HepG2 (cell line): ENCODE results near the gene AGER. TPM values are rescaled to one million over a fixed set of nuclear protein-coding genes. Genes with fewer than 3 reads are reported as not detected.
A peak's percentile ranks its signal among the peaks of the same experiment; 100 is the strongest.

Experiments
- ATAC-seq: fragments of 200-7000 bp; cut with Tn5 transposase; 3 replicates; pipeline ENCODE4 v1.9.1; 2020; ENCODE audit warnings: mild to moderate bottlenecking, moderate library complexity
- BruUV-seq: library from RNA; stranded (reverse); fragments of 400-500 nt; replicated peaks from 2 replicates; lab custom pipeline; 2021; lab: Mats Ljungman, UMichigan
- CTCF ChIA-PET: fragments of 300-600 bp; formaldehyde crosslinking; extraction: SDS; loops from one replicate; lab custom pipeline; 2021; ENCODE audit warnings: low total read pairs, inconsistent platforms, low intra/inter-chr PET ratio; lab: Yijun Ruan, JAX
- POLR2A ChIA-PET: fragments of 350-600 bp; sonication (Branson Sonifier 250); formaldehyde crosslinking; loops from one replicate; lab custom pipeline; 2020; ENCODE audit warnings: antibody characterized with exemption, inconsistent platforms; lab: Yijun Ruan, JAX
- DNase-seq: peaks from one replicate; pipeline ENCODE4 v3.0.0-alpha.2; 2015; ENCODE audit warnings: low spot score
- FAIRE-seq: peaks from 3 replicates; lab custom pipeline; 2011; peaks lifted over from hg19 to GRCh38; lab: Jason Lieb, UNC
- H2AFZ ChIP-seq: one replicate; pipeline ENCODE4 v1.6.1; 2011; ENCODE audit warnings: low read length, inconsistent platforms
- H3K27ac ChIP-seq: fragments of 300-600 bp; 3 replicates; pipeline ENCODE4 v1.8.0; 2011; ENCODE audit warnings: mixed run types, mild to moderate bottlenecking, mixed read lengths, low read length, inconsistent platforms; ENCODE audit not compliant: insufficient read depth; ENCODE audit errors: extremely low read length
- H3K27me3 ChIP-seq, 2 experiments: fragments of 200-600 bp in 1 of 2; 2 replicates in 1 of 2; 3 replicates in 1 of 2; pipeline versions ENCODE4 v1.6.0 to v1.8.0; 2011; ENCODE audit warnings: low read length in 2 of 2, mild to moderate bottlenecking in 2 of 2, moderate library complexity in 2 of 2, inconsistent platforms in 1 of 2; ENCODE audit not compliant: insufficient read depth in 2 of 2, control insufficient read depth in 1 of 2
- H3K36me3 ChIP-seq, 2 experiments: fragments of 200-600 bp in 1 of 2; replicated peaks in 1 of 2; 2 replicates in 1 of 2; 3 replicates in 1 of 2; pipeline versions ENCODE4 v1.5.1 to v1.8.0; 2011; ENCODE audit warnings: low read length in 2 of 2, inconsistent platforms in 1 of 2; ENCODE audit not compliant: insufficient read depth in 2 of 2, control insufficient read depth in 1 of 2
- H3K4me1 ChIP-seq: 2 replicates; pipeline ENCODE4 v1.5.1; 2012; ENCODE audit warnings: low read length, inconsistent platforms; ENCODE audit not compliant: insufficient read depth
- H3K4me2 ChIP-seq: 2 replicates; pipeline ENCODE4 v1.6.0; 2011; ENCODE audit warnings: low read depth, low read length, inconsistent platforms
- H3K4me3 ChIP-seq, 3 experiments: fragments of 200-600 bp in 1 of 3; sonication (generic), shearing (Covaris generic) in 1 of 3; replicated peaks in 1 of 3; 2 replicates each; pipeline ENCODE4 v1.5.1; 2011 to 2016; ENCODE audit warnings: low read length in 3 of 3, inconsistent platforms in 2 of 3, low read depth in 2 of 3, mild to moderate bottlenecking in 2 of 3, control low read depth in 1 of 3, mixed read lengths in 1 of 3; ENCODE audit not compliant: insufficient read depth in 1 of 3
- H3K79me2 ChIP-seq: one replicate; pipeline ENCODE4 v1.6.1; 2011; ENCODE audit warnings: low read length, inconsistent platforms; ENCODE audit not compliant: insufficient read depth
- H3K9ac ChIP-seq: 2 replicates; pipeline ENCODE4 v1.6.0; 2011; ENCODE audit warnings: mild to moderate bottlenecking, low read depth, low read length, inconsistent platforms; ENCODE audit not compliant: insufficient read depth
- H3K9me3 ChIP-seq: 2 replicates; pipeline ENCODE4 v1.5.1; 2012; ENCODE audit warnings: mild to moderate bottlenecking, low read length
- H4K20me1 ChIP-seq: 2 replicates; pipeline ENCODE4 v1.6.0; 2011; ENCODE audit warnings: inconsistent platforms, mild to moderate bottlenecking, low read length, moderate library complexity; ENCODE audit not compliant: insufficient read depth
- AGO2 ChIP-seq: fragments of 200-400 bp; formaldehyde crosslinking; optimal IDR thresholded peaks from 2 replicates; pipeline ENCODE3; 2017; ENCODE audit warnings: mild to moderate bottlenecking, low read depth, low read length, moderate library complexity
- CENPT ChIP-seq: sonication (generic); formaldehyde crosslinking; IDR thresholded peaks from 2 replicates; pipeline ENCODE4 v1.8.0; 2022; ENCODE audit warnings: low read depth, mild to moderate bottlenecking, moderate library complexity, missing genetic modification reagents
- DNMT1 ChIP-seq: sonication (generic); formaldehyde crosslinking; IDR thresholded peaks from 2 replicates; pipeline ENCODE4 v1.5.1; 2020; ENCODE audit warnings: mild to moderate bottlenecking, missing genetic modification reagents
- KLF16 ChIP-seq, 2 experiments: sonication (generic) in 1 of 2; formaldehyde crosslinking in 1 of 2; IDR thresholded peaks; 2 replicates each; pipeline versions ENCODE4 v1.6.1 to v1.8.0; 2016 to 2023; ENCODE audit warnings: missing genetic modification reagents in 2 of 2, missing compliant biosample characterization in 1 of 2
- MLXIP ChIP-seq: sonication (generic); formaldehyde crosslinking; IDR thresholded peaks from 2 replicates; pipeline ENCODE4 v1.9.0; 2021; ENCODE audit warnings: missing genetic modification reagents, borderline replicate concordance
- NR0B2 ChIP-seq: sonication (generic); formaldehyde crosslinking; IDR thresholded peaks from 2 replicates; pipeline ENCODE4 v1.4.0; 2020; ENCODE audit warnings: mild to moderate bottlenecking, missing genetic modification reagents
- RBFOX2 ChIP-seq: fragments of 200-400 bp; formaldehyde crosslinking; IDR thresholded peaks from 2 replicates; pipeline ENCODE4 v1.6.1; 2017; ENCODE audit warnings: low read depth, mild to moderate bottlenecking, low read length
- RNF219 ChIP-seq: sonication (generic); formaldehyde crosslinking; IDR thresholded peaks from 2 replicates; pipeline ENCODE4 v1.5.0; 2020; ENCODE audit warnings: mild to moderate bottlenecking, missing genetic modification reagents
- SAFB2 ChIP-seq: sonication (generic); formaldehyde crosslinking; IDR thresholded peaks from 2 replicates; pipeline ENCODE4 v1.5.1; 2020; ENCODE audit warnings: missing genetic modification reagents, low read depth, mild to moderate bottlenecking, borderline replicate concordance
- SKI ChIP-seq: fragments of 450-650 bp; IDR thresholded peaks from one replicate; pipeline ENCODE4 v1.6.1; 2018; ENCODE audit warnings: mild to moderate bottlenecking; ENCODE audit not compliant: partially characterized antibody
- TFAP4 ChIP-seq: sonication (generic); IDR thresholded peaks from 2 replicates; pipeline ENCODE4 v1.6.1; 2016; ENCODE audit warnings: low read depth, borderline replicate concordance
- TFDP2 ChIP-seq: sonication (generic); formaldehyde crosslinking; IDR thresholded peaks from 2 replicates; pipeline ENCODE4 v1.4.0; 2020; ENCODE audit warnings: missing genetic modification reagents
- ZKSCAN1 ChIP-seq: fragments of 150-350 bp; IDR thresholded peaks from 2 replicates; pipeline ENCODE4 v1.6.1; 2014; ENCODE audit warnings: low read length
- ZNF44 ChIP-seq: sonication (generic); formaldehyde crosslinking; IDR thresholded peaks from 2 replicates; pipeline ENCODE4 v1.5.1; 2020; ENCODE audit warnings: mild to moderate bottlenecking, missing genetic modification reagents
- ZNF747 ChIP-seq: sonication (generic); formaldehyde crosslinking; IDR thresholded peaks from 2 replicates; pipeline ENCODE4 v1.8.1; 2023; ENCODE audit warnings: missing genetic modification reagents, mild to moderate bottlenecking, borderline replicate concordance
- WGBS: methylation state at CpG from one replicate; pipeline ENCODE4 v1.1.6; 2017; ENCODE audit warnings: low lambda C conversion rate; 5-methylcytosine and 5-hydroxymethylcytosine counted together
- in situ Hi-C: cut with HindIII; loops from 2 replicates; pipeline ENCODE4 v1.10.0; 2017; ENCODE audit warnings: low pct_unique_long_range_greater_than_20kb; ENCODE audit not compliant: extremely low pct_ligation_motif_present
- intact Hi-C: fragments of 100-400 bp; cut with micrococcal nuclease; formaldehyde crosslinking; loops from one replicate; pipeline ENCODE4 v1.10.0; 2022; ENCODE audit not compliant: unreplicated experiment
- polyA plus RNA-seq, 8 experiments: library from polyadenylated mRNA; depleted of rRNA in 3 of 8; stranded (reverse) in 7 of 8; unstranded in 1 of 8; fragments of >200 nt; fragmentation: Illumina TruSeq in 4 of 8; extraction: Trizol in 4 of 8; gene quantifications; 2 replicates each; pipeline versions ENCODE4 v1.2.1 to v1.2.3, GENCODE V29; 2011 to 2016; ENCODE audit warnings: low read depth in 4 of 8, missing spikeins in 1 of 8, mixed read lengths in 1 of 8; ENCODE audit not compliant: insufficient read depth in 1 of 8
- total RNA-seq, 5 experiments: library from RNA; depleted of rRNA; stranded (reverse); fragments of >200 nt; fragmentation: Illumina TruSeq; extraction: Trizol; gene quantifications; 2 replicates each; pipeline ENCODE4 v1.2.3, GENCODE V29; 2016; ENCODE audit warnings: low read depth in 1 of 5

The AGER gene
- total and polyA plus RNA-seq, 2 of the 13 experiments (the other 11 are each of a cell fraction or from before 2014, with no cell fraction given), result 1.9 to 5.1 TPM

- TF ChIP-seq RNF219 (CRISPR knock-in tag) (no peak), DNMT1 (no peak), TFDP2 (CRISPR knock-in tag) (no peak), CENPT (CRISPR knock-in tag) (no peak), SAFB2 (CRISPR knock-in tag) (no peak), KLF16 (CRISPR knock-in tag; IDR thresholded peaks at IDR 0.05) (no peak), ZNF747 (CRISPR knock-in tag) (no peak)
Observed at GRCh38 chr6:32173051-32173727, 10.9 kb downstream of the AGER start (continued).

- Histone ChIP-seq H3K27ac (no peak overlapping the region), H3K4me2 (no peak overlapping the region), H3K27me3 (no peaks in the 10 kb centered on the region; a peak in 1 of 5 replicates), H3K79me2 (peaks cover 36% of the 10 kb centered on the region), H3K9ac (no peak overlapping the region), H3K4me3 (no peak overlapping the region), H4K20me1 (no peaks in the 10 kb centered on the region), H3K36me3 (peaks cover 17 to 46% of the 10 kb centered on the region in 2 experiments), H3K9me3 (no peaks in the 10 kb centered on the region), H2AFZ (no peak overlapping the region), H3K4me1 (peaks cover 32% of the 10 kb centered on the region)
- no TSS peak for BruUV-seq
- FAIRE-seq (no peak), ATAC-seq (no peak), DNase-seq (no peak)
- WGBS, result 98% methylated on average over 6 of the region's 6 CpGs
- CTCF ChIA-PET, result no interaction called here
- in situ Hi-C loops, result no loop called here
- intact Hi-C loops, result no loop called here
- POLR2A ChIA-PET, result no interaction called here
- no peak for TF ChIP-seq ZNF44
- no peak for TF ChIP-seq TFAP4
- TF ChIP-seq AGO2, result peak; percentile 24
- TF ChIP-seq SKI, result no peak
- TF ChIP-seq MLXIP (CRISPR knock-in tag), result no peak
- 0 out of 2 replicates have a peak, but pooled peaks have one; percentile 26 for TF ChIP-seq RBFOX2
- TF ChIP-seq ZKSCAN1, result no peak
- 0 out of 2 replicates have a peak, but pooled peaks have one; percentile 27 for TF ChIP-seq NR0B2 (CRISPR knock-in tag)
Observed at GRCh38 chr6:32171234-32171633, 12.8 kb downstream of the AGER start.
